PC-3 (cell line): ENCODE measurements around the gene PHF13. TPM values are rescaled to one million over a fixed set of nuclear protein-coding genes. Genes with fewer than 3 reads are reported as not detected.

ENCODE experiments used
- ATAC-seq: fragments of 200-7000 bp; cut with Tn5 transposase; 2 replicates; pipeline ENCODE4 v1.9.1; 2020; ENCODE audit warnings: mild to moderate bottlenecking, moderate library complexity
- BruUV-seq: library from RNA; stranded (reverse); fragments of 400-500 nt; replicated peaks from 2 replicates; lab custom pipeline; 2021; lab: Mats Ljungman, UMichigan
- CTCF ChIA-PET: fragments of 300-600 bp; sonication (Branson Sonifier 250); formaldehyde crosslinking; loops from one replicate; lab custom pipeline; 2022; ENCODE audit warnings: antibody characterized with exemption; lab: Charles Lee
- POLR2A ChIA-PET: fragments of 300-600 bp; sonication (Branson Sonifier 250); formaldehyde crosslinking; loops from one replicate; lab custom pipeline; 2022; ENCODE audit warnings: antibody characterized with exemption; ENCODE audit not compliant: unreplicated experiment; lab: Charles Lee
- DNase-seq: peaks from one replicate; pipeline ENCODE4 v3.0.0-alpha.2; 2015
- H2AFZ ChIP-seq: fragments of 300-600 bp; sonication (generic); 2 replicates; pipeline ENCODE4 v1.6.0; 2016; ENCODE audit warnings: antibody characterized with exemption, low read length
- H3F3A ChIP-seq: fragments of 300-600 bp; sonication (generic); one replicate; pipeline ENCODE4 v1.6.0; 2017; ENCODE audit warnings: antibody characterized with exemption, low read length, control low read depth, mild to moderate bottlenecking; ENCODE audit not compliant: unreplicated experiment
- H3K27ac ChIP-seq: fragments of 300-600 bp; sonication (generic); 2 replicates; pipeline ENCODE4 v1.5.1; 2016; ENCODE audit warnings: mild to moderate bottlenecking, low read length
- H3K27me3 ChIP-seq: fragments of 300-600 bp; sonication (generic); 2 replicates; pipeline ENCODE4 v1.6.1; 2016; ENCODE audit warnings: low read length, mixed read lengths
- H3K36me3 ChIP-seq: fragments of 300-600 bp; sonication (generic); 2 replicates; pipeline ENCODE4 v1.6.1; 2016; ENCODE audit warnings: low read depth, mixed run types, low read length, mixed read lengths
- H3K4me1 ChIP-seq: fragments of 300-600 bp; sonication (generic); 2 replicates; pipeline ENCODE4 v1.5.1; 2016; ENCODE audit warnings: low read length; ENCODE audit not compliant: insufficient read depth
- H3K4me2 ChIP-seq: fragments of 300-600 bp; sonication (generic); 2 replicates; pipeline ENCODE4 v1.6.0; 2016; ENCODE audit warnings: low read length
- H3K4me3 ChIP-seq: fragments of 300-600 bp; sonication (generic); 2 replicates; pipeline ENCODE4 v1.5.1; 2016; ENCODE audit warnings: mild to moderate bottlenecking, low read length, mixed read lengths
- H3K79me2 ChIP-seq: fragments of 300-600 bp; sonication (generic); 2 replicates; pipeline ENCODE4 v1.6.1; 2017; ENCODE audit warnings: low read length, mixed read lengths
- H3K9ac ChIP-seq: fragments of 300-600 bp; sonication (generic); 2 replicates; pipeline ENCODE4 v1.6.0; 2016; ENCODE audit warnings: mild to moderate bottlenecking, low read length
- H3K9me2 ChIP-seq: fragments of 300-600 bp; sonication (generic); replicated peaks from 2 replicates; pipeline ENCODE4 v1.6.1; 2016; ENCODE audit warnings: mixed run types, low read length, mixed read lengths
- H3K9me3 ChIP-seq: fragments of 300-600 bp; sonication (generic); 2 replicates; pipeline ENCODE4 v1.6.1; 2016; ENCODE audit warnings: low read length, mixed read lengths
- H4K20me1 ChIP-seq: fragments of 300-600 bp; sonication (generic); 2 replicates; pipeline ENCODE4 v1.6.1; 2016; ENCODE audit warnings: low read length, mixed read lengths
- CTCF ChIP-seq: fragments of 300-600 bp; sonication (generic); conservative IDR thresholded peaks from 2 replicates; pipeline ENCODE4 v1.5.1; 2017; ENCODE audit warnings: antibody characterized with exemption, low read depth, mild to moderate bottlenecking, low read length
- EZH2 ChIP-seq: fragments of 300-600 bp; sonication (generic); IDR thresholded peaks from one replicate; pipeline ENCODE4 v1.6.1; 2017; ENCODE audit warnings: antibody characterized with exemption, mild to moderate bottlenecking, low read length; ENCODE audit not compliant: unreplicated experiment
- EZH2phosphoT487 ChIP-seq: fragments of 300-600 bp; sonication (generic); IDR thresholded peaks from 2 replicates; pipeline ENCODE4 v1.6.1; 2018; ENCODE audit warnings: mild to moderate bottlenecking, antibody characterized with exemption, low read length, borderline replicate concordance
- intact Hi-C: fragments of 100-400 bp; cut with micrococcal nuclease; formaldehyde crosslinking; loops from 2 replicates; pipeline ENCODE4 v1.9.0; 2023
- total RNA-seq: library from RNA; depleted of rRNA; stranded (reverse); fragments of >200 nt; gene quantifications from 2 replicates; pipeline ENCODE4 v1.2.3, GENCODE V29; 2014

Gene PHF13
- total RNA-seq, 1 experiment from 2014 or later, result 13.2 TPM

- Histone ChIP-seq H3K27me3 (no peaks in the 10 kb centered on the region), H3K79me2 (no peaks in the 10 kb centered on the region), H4K20me1 (no peaks in the 10 kb centered on the region), H3K4me3 (no peak overlapping the region), H3F3A (no peaks in the 10 kb centered on the region), H3K4me1 (0 out of 2 replicates have a peak, but pooled peaks cover under 1% of the 10 kb centered on the region), H2AFZ (no peak overlapping the region), H3K9me3 (peaks cover 3% of the 10 kb centered on the region; the same call in 1 of the 2 replicates), H3K9ac (no peak overlapping the region), H3K4me2 (no peak overlapping the region), H3K36me3 (no peaks in the 10 kb centered on the region), H3K9me2 (no peaks in the 10 kb centered on the region), H3K27ac (no peak overlapping the region)
- DNase-seq (no peak), ATAC-seq (peak; percentile 65)
- POLR2A ChIA-PET, result interaction anchor here (0.6 kb wide), 1 partner anchor 29 kb away, joined by 7 read pairs; no protein-coding TSS in a partner anchor
- intact Hi-C loops, result no loop called here
- TF ChIP-seq EZH2 (no peak), EZH2phosphoT487 (no peak), CTCF (no peak)
- no TSS peak for BruUV-seq
- CTCF ChIA-PET, result no interaction called here
Observed at GRCh38 chr1:6574025-6574620, 39.4 kb upstream of the PHF13 start.

- Histone ChIP-seq H3K27ac (no peak overlapping the region), H3K27me3 (no peaks in the 10 kb centered on the region), H3K4me1 (peaks cover 5% of the 10 kb centered on the region), H3K9me3 (peaks cover 3% of the 10 kb centered on the region; the same call in 1 of the 2 replicates), H2AFZ (no peak overlapping the region), H3K4me3 (no peak overlapping the region), H4K20me1 (no peaks in the 10 kb centered on the region), H3K9ac (no peak overlapping the region), H3K9me2 (no peaks in the 10 kb centered on the region), H3K79me2 (no peaks in the 10 kb centered on the region), H3K36me3 (no peaks in the 10 kb centered on the region), H3K4me2 (no peak overlapping the region), H3F3A (no peaks in the 10 kb centered on the region)
- no peak for ATAC-seq
- ChIA-PET POLR2A (interaction anchor here (0.6 kb wide), 1 partner anchor 29 kb away, joined by 7 read pairs; no protein-coding TSS in a partner anchor), CTCF (no interaction called here)
- TF ChIP-seq EZH2phosphoT487 (no peak), EZH2 (no peak), CTCF (no peak)
- BruUV-seq, result no TSS peak
- intact Hi-C loops, result no loop called here
- no peak for DNase-seq
Observed at GRCh38 chr1:6574818-6575217, 38.7 kb upstream of the PHF13 start.
